Suprapubic skin (tissue), 3 donors: ENCODE data around the gene THSD7B.

ENCODE experiments used
- EP300 ChIP-seq: sonication (generic); formaldehyde crosslinking; IDR thresholded peaks from one replicate; pipeline ENCODE4 v1.6.1; 2017; ENCODE audit warnings: antibody characterized with exemption
- POLR2A ChIP-seq, 2 donors: fragments of 450-650 bp; IDR thresholded peaks; one replicate each; pipeline ENCODE4 v1.6.1; 2017; ENCODE audit warnings: antibody characterized with exemption in 2 of 2, mild to moderate bottlenecking in 2 of 2, moderate library complexity in 2 of 2
- TF ChIP-seq, protein P1 (sequence below), 2 donors: fragments of 200-600 bp in 1 of 2; fragments of 450-650 bp in 1 of 2; sonication (generic) in 1 of 2; IDR thresholded peaks; one replicate each; pipeline ENCODE4 v1.5.1; 2016 to 2019; ENCODE audit warnings: antibody characterized with exemption in 2 of 2, mild to moderate bottlenecking in 1 of 2, moderate library complexity in 1 of 2

DNA sequence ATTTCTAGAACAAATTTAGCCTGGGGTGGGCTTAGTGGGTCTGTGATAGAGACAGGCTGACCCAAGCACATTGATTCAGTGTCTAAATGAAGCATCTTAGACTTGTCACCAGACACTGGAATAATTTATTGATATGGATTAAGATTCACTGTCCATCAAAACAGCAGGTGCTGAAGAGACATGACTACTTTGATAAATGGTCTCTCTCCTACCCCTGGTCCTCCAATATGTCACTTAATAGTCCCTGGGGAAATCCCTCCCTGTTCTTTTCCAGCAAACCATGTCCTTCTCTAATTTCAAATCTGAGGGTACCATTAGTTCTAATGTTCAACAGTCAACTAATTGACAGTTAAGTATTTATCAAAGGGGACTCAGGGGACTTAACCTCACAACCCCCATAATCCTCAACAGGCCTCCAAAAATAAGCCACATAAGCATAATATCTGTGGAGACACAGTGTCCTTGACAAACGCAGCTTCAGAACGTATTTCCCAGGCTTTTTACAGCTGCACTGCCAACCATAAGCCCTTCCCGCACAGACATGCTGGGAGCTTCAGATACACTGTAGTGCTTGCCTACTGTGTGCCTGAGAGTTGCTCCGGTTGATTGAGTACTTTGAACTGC is 391.0 kb downstream of the THSD7B start:
- TF ChIP-seq POLR2A (IDR thresholded peaks at IDR 0.05) (no peak), EP300 (no peak)
- TF ChIP-seq, protein P1, sequence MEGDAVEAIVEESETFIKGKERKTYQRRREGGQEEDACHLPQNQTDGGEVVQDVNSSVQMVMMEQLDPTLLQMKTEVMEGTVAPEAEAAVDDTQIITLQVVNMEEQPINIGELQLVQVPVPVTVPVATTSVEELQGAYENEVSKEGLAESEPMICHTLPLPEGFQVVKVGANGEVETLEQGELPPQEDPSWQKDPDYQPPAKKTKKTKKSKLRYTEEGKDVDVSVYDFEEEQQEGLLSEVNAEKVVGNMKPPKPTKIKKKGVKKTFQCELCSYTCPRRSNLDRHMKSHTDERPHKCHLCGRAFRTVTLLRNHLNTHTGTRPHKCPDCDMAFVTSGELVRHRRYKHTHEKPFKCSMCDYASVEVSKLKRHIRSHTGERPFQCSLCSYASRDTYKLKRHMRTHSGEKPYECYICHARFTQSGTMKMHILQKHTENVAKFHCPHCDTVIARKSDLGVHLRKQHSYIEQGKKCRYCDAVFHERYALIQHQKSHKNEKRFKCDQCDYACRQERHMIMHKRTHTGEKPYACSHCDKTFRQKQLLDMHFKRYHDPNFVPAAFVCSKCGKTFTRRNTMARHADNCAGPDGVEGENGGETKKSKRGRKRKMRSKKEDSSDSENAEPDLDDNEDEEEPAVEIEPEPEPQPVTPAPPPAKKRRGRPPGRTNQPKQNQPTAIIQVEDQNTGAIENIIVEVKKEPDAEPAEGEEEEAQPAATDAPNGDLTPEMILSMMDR (IDR thresholded peaks at IDR 0.05), result no peak
